GM12878 (cell line): ENCODE results near the gene BRD1. TPM values are rescaled to one million over a fixed set of nuclear protein-coding genes. Genes with fewer than 3 reads are reported as not detected.

Experiments
- ATAC-seq: fragments of 200-7000 bp; cut with Tn5 transposase; 3 replicates; pipeline ENCODE4 v1.9.1; 2020; ENCODE audit warnings: mild to moderate bottlenecking, moderate library complexity
- BruUV-seq: library from RNA; stranded (reverse); fragments of 400-500 nt; replicated peaks from 2 replicates; lab custom pipeline; 2021; lab: Mats Ljungman, UMichigan
- CTCF ChIA-PET: fragments of 300-600 bp; sonication (Branson Sonifier 250); formaldehyde crosslinking; extraction: SDS; loops from one replicate; lab custom pipeline; 2021; ENCODE audit warnings: inconsistent platforms; lab: Yijun Ruan, JAX
- POLR2A ChIA-PET: fragments of 350-600 bp; formaldehyde crosslinking; extraction: SDS; loops from one replicate; lab custom pipeline; 2021; ENCODE audit warnings: inconsistent platforms; lab: Charles Lee
- RAD21 ChIA-PET: fragments of 300-600 bp; sonication (Branson Sonifier 250); formaldehyde crosslinking; loops from one replicate; lab custom pipeline; 2023; ENCODE audit warnings: antibody characterized with exemption; ENCODE audit not compliant: unreplicated experiment; lab: Charles Lee
- SMC1A ChIA-PET: fragments of 300-600 bp; sonication (Branson Sonifier 250); formaldehyde crosslinking; loops from one replicate; lab custom pipeline; 2023; ENCODE audit not compliant: unreplicated experiment, uncharacterized antibody; lab: Charles Lee
- DNase-seq: peaks from one replicate; pipeline ENCODE4 v3.0.0-alpha.2; 2011; ENCODE audit warnings: low read depth, low spot score
- FAIRE-seq: peaks from 3 replicates; lab custom pipeline; 2011; peaks lifted over from hg19 to GRCh38; lab: Jason Lieb, UNC
- H2AFZ ChIP-seq: 2 replicates; pipeline ENCODE4 v1.6.0; 2011; ENCODE audit warnings: low read depth, low read length, control low read depth; ENCODE audit not compliant: control insufficient read depth
- H3K27ac ChIP-seq: 2 replicates; pipeline ENCODE4 v1.5.1; 2011; ENCODE audit warnings: control low read depth; ENCODE audit not compliant: control insufficient read depth, insufficient read depth
- H3K27me3 ChIP-seq, 2 experiments: replicated peaks in 1 of 2; 2 replicates each; pipeline versions ENCODE4 v1.6.0 to v1.6.1; 2011; ENCODE audit warnings: low read length in 1 of 2; ENCODE audit not compliant: control insufficient read depth in 2 of 2, insufficient read depth in 2 of 2
- H3K36me3 ChIP-seq, 2 experiments: 2 replicates each; pipeline ENCODE4 v1.5.1; 2011; ENCODE audit warnings: low read length in 1 of 2; ENCODE audit not compliant: control insufficient read depth in 2 of 2, insufficient read depth in 2 of 2
- H3K4me1 ChIP-seq: 2 replicates; pipeline ENCODE4 v1.6.1; 2011; ENCODE audit warnings: mild to moderate bottlenecking, low read length, moderate library complexity, mixed read lengths; ENCODE audit not compliant: control insufficient read depth, insufficient read depth
- H3K4me2 ChIP-seq: 2 replicates; pipeline ENCODE4 v1.6.0; 2011; ENCODE audit warnings: control low read depth; ENCODE audit not compliant: control insufficient read depth, insufficient read depth
- H3K4me3 ChIP-seq: fragments of 200-600 bp; sonication (generic); 2 replicates; pipeline ENCODE4 v1.5.1; 2016
- H3K79me2 ChIP-seq: 2 replicates; pipeline ENCODE4 v1.6.0; 2011; ENCODE audit warnings: low read length; ENCODE audit not compliant: control insufficient read depth, insufficient read depth
- H3K9ac ChIP-seq: 2 replicates; pipeline ENCODE4 v1.8.0; 2011; ENCODE audit warnings: low read length, control low read depth, mixed read lengths; ENCODE audit not compliant: control insufficient read depth, insufficient read depth
- H3K9me3 ChIP-seq: replicated peaks from 3 replicates; pipeline ENCODE4 v1.5.1; 2011; ENCODE audit warnings: mild to moderate bottlenecking, low read length; ENCODE audit not compliant: control insufficient read depth, insufficient read depth
- H4K20me1 ChIP-seq: 2 replicates; pipeline ENCODE4 v1.6.0; 2011; ENCODE audit not compliant: control insufficient read depth, insufficient read depth
- CBX5 ChIP-seq: sonication (generic); IDR thresholded peaks from 2 replicates; pipeline ENCODE4 v1.6.1; 2016; ENCODE audit warnings: low read depth, moderate library complexity, mild to moderate bottlenecking, inconsistent platforms
- MYC ChIP-seq: IDR thresholded peaks from 2 replicates; pipeline ENCODE4 v1.6.1; 2011; ENCODE audit warnings: mild to moderate bottlenecking, low read length, moderate library complexity, inconsistent platforms; ENCODE audit not compliant: insufficient read depth, insufficient replicate concordance, insufficient read length, severe bottlenecking
- NFYA ChIP-seq: IDR thresholded peaks from 2 replicates; pipeline ENCODE4 v1.6.1; 2011; ENCODE audit warnings: low read depth, mild to moderate bottlenecking, low read length, improper control_type of control experiment, borderline replicate concordance
- whole genome bisulfite sequencing: methylation state at CpG from one replicate; pipeline ENCODE4 v1.1.6; 2016; ENCODE audit warnings: low lambda C conversion rate; ENCODE audit not compliant: insufficient replicate concordance, insufficient coverage; ENCODE audit errors: missing lambda C conversion rate; 5-methylcytosine and 5-hydroxymethylcytosine counted together
- in situ Hi-C: fragments of 300-500 bp; cut with MboI; formaldehyde crosslinking; loops from 9 replicates; pipeline ENCODE4 v1.14.3; 2018; ENCODE audit warnings: mixed read lengths
- intact Hi-C: fragments of 100-400 bp; cut with micrococcal nuclease; formaldehyde crosslinking; loops from one replicate; pipeline ENCODE4 v1.14.2; 2022; ENCODE audit not compliant: unreplicated experiment
- polyA plus RNA-seq, 11 experiments: library from polyadenylated mRNA; depleted of rRNA in 4 of 11; unstranded in 6 of 11; stranded (reverse) in 5 of 11; fragments of >200 nt; fragmentation: Nextera tagmentation in 4 of 11; fragmentation: Illumina TruSeq in 1 of 11; extraction: Ambion mirVana in 4 of 11; extraction: Trizol in 1 of 11; gene quantifications; 1 replicate in 1 of 11; 2 replicates in 10 of 11; pipeline versions ENCODE4 v1.2.1 to v1.2.3, GENCODE V29; 2011 to 2016; ENCODE audit warnings: inconsistent platforms in 2 of 11, missing spikeins in 2 of 11, low read depth in 1 of 11
- total RNA-seq, 4 experiments: library from RNA; depleted of rRNA in 3 of 4; stranded (reverse); fragments of >200 nt in 3 of 4; fragmentation: Illumina TruSeq in 1 of 4; extraction: Trizol in 1 of 4; gene quantifications; 2 replicates each; pipeline versions ENCODE4 v1.2.1 to v1.2.3, GENCODE V29; 2013 to 2021
- TF ChIP-seq, protein P1 (sequence below): fragments of 450-650 bp; IDR thresholded peaks from 2 replicates; pipeline ENCODE4 v1.6.1; 2017; ENCODE audit warnings: mild to moderate bottlenecking

BRD1 gene
- total and polyA plus RNA-seq, 10 of the 15 experiments (the other 5 are each of a cell fraction or from before 2014, with no cell fraction given), result 0.90 to 26.4 (median 7.1) TPM

- intact Hi-C loops, result no loop called here
- H3K4me3 ChIP-seq, result no peak overlapping the region
- ChIA-PET CTCF (interaction anchor here (0.6 to 1.7 kb wide), 4 partner anchors 12 to 62 kb away, joined by 3 to 5 read pairs (median 4); no protein-coding TSS in a partner anchor), POLR2A (interaction anchor here (0.6 kb wide), 1 partner anchor 14 kb away, joined by 4 read pairs; no protein-coding TSS in a partner anchor), SMC1A (interaction anchor here (0.6 to 1.1 kb wide), 2 partner anchors 11 to 48 kb away, joined by 3 to 4 read pairs; no protein-coding TSS in a partner anchor), RAD21 (no interaction called here)
- ATAC-seq (no peak), FAIRE-seq (no peak), DNase-seq (no peak)
- peaks cover 23% of the 10 kb centered on the region; the same call in 2 of the 3 replicates for H3K9me3 ChIP-seq
- no peaks in the 10 kb centered on the region for H3K27me3 ChIP-seq
- no peak overlapping the region for H3K27ac ChIP-seq
- H3K9ac ChIP-seq, result no peak overlapping the region
- H3K79me2 ChIP-seq, result peaks cover 48% of the 10 kb centered on the region
- in situ Hi-C loops, result no loop called here
- H3K4me1 ChIP-seq, result no peaks in the 10 kb centered on the region
- H4K20me1 ChIP-seq, result no peaks in the 10 kb centered on the region
- no peak overlapping the region for H2AFZ ChIP-seq
- H3K4me2 ChIP-seq, result no peak overlapping the region
- H3K36me3 ChIP-seq, result peaks cover 0 to 5% of the 10 kb centered on the region in 2 experiments; a peak in 3 of 4 replicates
- no TSS peak for BruUV-seq
- TF ChIP-seq MYC, result no peak
- TF ChIP-seq, protein P1, sequence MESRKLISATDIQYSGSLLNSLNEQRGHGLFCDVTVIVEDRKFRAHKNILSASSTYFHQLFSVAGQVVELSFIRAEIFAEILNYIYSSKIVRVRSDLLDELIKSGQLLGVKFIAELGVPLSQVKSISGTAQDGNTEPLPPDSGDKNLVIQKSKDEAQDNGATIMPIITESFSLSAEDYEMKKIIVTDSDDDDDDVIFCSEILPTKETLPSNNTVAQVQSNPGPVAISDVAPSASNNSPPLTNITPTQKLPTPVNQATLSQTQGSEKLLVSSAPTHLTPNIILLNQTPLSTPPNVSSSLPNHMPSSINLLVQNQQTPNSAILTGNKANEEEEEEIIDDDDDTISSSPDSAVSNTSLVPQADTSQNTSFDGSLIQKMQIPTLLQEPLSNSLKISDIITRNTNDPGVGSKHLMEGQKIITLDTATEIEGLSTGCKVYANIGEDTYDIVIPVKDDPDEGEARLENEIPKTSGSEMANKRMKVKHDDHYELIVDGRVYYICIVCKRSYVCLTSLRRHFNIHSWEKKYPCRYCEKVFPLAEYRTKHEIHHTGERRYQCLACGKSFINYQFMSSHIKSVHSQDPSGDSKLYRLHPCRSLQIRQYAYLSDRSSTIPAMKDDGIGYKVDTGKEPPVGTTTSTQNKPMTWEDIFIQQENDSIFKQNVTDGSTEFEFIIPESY, result 0 out of 2 replicates have a peak, but pooled peaks have one; percentile 32
- no peak for TF ChIP-seq NFYA
- peak; percentile 67; the same call in 1 of the 2 replicates for TF ChIP-seq CBX5
- WGBS, result 96% methylated on average over 17 of the region's 17 CpGs
These were observed 41.6 kb upstream of the BRD1 start for GRCh38 chr22:49869086-49869830.
